HG03442 (cell line): Measurements from ENCODE around the gene HTN3.
A peak's percentile ranks its signal among the peaks of the same experiment; 100 is the strongest.
"Not testable (repeated sequence)": the region's sequence is repeated elsewhere in the genome, so short reads cannot be mapped to it uniquely, and the experiment has no call there.

Experiments
- ATAC-seq: cut with Tn5 transposase; IDR thresholded peaks from one replicate; pipeline ENCODE4 v1.9.1; 2021; ENCODE audit warnings: mild to moderate bottlenecking, moderate library complexity; ENCODE audit not compliant: unreplicated experiment

HTN3 gene

DNA sequence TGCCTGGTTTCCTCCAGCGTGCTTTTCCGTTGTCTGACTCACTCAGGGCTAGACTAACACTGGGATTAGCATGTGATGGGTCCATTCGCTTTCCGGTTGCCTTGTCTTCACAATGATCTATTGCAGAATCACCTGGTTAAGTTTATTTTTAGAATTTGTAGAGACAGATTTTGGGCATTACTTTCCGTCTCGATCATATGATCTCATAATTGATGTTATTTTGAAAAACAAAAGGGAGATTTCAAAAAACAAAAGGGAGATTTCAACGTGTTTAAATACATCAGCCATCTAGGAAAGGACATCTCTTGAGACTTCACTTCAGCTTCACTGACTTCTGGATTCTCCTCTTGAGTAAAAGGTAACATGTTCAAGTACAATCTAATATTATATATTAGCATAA is at the start of gene HTN3:
HTN3 (plus strand) TSS at position 301 of the 400 bp plus-strand sequence. CDS start 2,282 bp downstream, outside the sequence.
- ATAC-seq = not testable (repeated sequence)

DNA sequence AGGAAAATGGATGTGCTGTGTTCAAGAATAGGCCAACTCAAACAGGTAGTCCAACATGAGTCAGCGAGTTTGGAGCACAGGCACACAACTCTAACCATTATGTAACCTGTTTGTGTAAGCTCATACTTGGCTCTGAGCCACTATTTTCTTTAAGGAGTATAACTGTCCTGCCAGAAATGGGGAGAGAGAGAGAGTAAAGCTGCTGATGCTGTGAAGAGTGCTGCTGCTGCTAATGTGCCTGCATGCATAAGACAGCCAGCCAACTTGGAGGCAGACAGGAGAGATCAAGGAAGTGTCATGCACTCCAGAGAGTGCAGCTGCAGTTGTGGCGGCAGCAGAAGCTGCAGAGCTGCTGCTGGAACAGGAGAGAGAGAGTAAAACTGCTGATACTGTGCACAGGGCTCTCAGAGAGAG is 44.2 kb upstream of the HTN3 start:
- ATAC-seq = peak; percentile 57

DNA sequence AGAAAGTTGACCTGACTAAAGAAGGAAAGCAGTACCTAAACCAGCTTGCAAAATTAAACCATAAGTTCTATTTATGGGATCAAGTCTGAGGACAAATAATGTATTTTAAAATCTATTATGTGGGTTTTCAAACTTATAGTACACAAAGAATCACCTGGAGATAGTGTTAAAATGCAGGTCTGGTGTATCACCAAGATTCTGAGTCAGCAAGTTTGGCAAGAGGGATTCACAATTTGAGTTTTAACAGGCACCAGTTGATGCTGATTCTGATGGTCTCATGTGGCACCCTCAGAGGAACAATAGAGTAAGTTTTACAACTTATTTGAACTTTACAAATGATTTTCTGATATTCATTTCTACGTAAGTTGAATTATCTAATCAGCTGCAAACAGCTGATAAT is 41.6 kb upstream of the HTN3 start:
- no peak for ATAC-seq

DNA sequence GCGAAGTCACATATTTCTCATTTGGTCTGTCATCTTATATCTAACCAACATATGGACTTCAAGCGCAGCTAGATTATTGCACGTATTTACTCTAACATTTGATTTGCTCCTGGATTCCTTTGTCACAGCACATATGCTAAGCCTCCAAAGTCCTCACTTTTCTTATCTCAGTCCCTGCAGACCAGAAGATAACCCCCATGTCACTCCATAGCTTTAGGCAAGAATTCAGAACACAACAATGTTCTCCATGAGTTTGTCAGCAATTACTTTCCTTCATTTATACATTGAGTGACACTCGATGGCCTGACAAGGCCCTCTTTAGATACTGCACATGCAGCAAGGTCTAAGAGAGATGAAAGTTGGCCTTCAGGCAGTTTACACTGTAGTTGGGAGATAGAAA is 37.2 kb upstream of the HTN3 start:
- no peak for ATAC-seq

DNA sequence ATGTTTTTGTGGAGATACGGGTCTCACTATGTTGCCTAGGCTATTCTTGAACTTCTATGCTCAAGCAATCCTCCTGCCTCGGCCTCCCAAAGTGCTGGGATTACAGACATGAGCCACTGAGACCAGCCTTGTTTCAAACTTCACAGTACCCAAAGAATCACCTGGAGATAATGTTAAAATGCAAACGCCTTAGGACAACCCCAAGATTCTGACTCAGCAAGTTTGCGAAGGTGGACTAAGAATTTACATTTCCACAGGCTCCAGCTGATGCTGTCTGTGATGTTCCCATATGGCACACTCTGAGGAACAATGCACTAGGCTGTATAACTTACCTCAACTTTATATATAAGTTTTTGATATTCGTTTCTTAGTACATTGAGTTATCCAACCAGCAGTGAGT is 33.5 kb upstream of the HTN3 start:
- no peak for ATAC-seq

DNA sequence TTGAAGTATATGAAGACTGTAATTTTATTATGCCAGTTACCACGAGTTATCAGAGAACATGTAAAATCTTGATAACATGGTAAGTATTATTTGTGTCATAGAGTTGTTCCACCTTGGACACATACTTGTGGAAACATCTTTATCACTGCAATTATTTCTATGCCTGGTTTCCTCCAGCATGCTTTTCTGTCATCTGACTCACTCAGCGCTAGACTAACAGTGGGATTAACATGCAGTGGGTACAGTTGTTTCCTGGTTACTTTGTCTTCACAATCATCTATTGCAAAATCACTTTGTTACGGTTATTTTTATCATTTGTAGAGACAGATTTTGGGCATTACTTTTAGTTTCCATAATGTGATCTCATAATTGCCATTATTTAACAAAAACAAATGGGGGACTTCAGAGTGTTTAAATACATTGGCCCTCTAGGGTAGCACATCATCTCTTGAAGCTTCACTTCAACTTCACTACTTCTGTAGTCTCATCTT is 32.7 kb upstream of the HTN3 start, which contains the start of gene STATH:
STATH (plus strand) TSS at position 441 of the 491 bp plus-strand sequence. CDS start 2,472 bp downstream, outside the sequence.
- no peak for ATAC-seq

DNA sequence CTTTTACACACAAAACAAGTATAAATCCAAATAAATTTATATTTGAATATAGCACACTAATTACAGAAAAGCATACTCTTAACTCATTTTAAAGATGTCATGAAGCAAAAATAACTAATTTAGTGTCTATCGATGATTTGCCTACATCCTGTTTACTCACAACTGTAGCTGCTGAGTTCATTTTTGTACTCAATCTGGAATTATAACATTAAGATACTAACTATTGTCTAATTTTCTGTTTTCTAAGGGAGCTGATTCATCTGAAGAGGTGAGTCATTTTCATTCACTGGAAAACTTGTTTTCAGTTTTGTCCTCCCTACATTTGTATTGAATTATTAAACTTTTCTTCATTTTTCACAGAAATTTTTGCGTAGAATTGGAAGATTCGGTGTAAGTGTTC is 28.8 kb upstream of the HTN3 start:
- peak; percentile 63 for ATAC-seq

DNA sequence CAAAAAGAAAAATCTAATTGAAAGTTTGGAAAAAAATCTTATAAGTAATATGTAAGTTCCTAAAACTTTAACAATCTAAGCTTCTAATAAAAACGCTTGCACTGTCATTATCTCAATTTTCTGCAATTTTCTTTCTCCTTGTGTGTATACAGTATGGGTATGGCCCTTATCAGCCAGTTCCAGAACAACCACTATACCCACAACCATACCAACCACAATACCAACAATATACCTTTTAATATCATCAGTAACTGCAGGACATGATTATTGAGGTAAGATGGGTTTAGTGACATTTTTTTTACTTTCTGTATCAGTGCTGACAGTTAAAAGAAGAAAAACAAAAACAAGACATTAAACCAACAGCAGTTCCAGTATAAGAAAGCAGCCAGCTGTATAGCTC is 27.5 kb upstream of the HTN3 start:
- ATAC-seq = no peak

DNA sequence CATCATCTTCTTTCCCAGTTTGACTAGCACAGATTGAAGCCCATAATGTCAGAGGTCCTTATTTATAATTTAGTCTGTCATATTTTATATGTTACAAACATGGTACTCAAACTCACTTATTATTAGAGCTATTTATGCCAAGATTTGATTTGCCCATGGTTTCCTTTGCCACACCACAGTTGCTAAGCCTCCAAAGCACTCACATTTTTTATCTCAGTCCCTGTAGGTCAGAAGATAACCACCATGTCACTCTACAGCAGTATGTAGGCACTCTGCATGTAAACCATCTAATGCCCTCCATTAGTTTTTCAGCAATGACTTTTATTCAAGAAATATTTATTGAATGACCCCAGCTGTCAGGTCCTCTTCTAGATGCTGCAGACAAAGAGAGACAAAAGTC is 25.8 kb upstream of the HTN3 start:
- ATAC-seq = no peak

DNA sequence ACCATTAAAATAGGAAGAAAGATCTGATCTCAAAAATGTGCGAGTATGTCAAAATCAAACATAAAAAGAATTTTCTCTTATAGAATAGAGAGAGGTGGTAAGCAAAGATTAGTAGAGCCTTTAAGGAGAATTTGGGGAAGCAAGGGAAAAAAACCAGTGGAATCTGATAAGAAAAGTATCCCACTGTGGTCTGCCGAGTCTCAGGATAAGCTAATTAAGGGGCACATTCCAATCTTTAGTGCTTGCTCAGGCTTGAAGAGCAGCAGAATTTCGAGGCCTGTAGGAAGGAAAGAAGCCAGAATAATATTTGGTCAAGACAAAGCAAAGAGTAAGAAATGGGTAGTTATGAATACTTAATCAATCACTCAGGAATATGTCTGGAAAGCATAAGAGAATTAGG is 19.5 kb upstream of the HTN3 start:
- no peak for ATAC-seq

DNA sequence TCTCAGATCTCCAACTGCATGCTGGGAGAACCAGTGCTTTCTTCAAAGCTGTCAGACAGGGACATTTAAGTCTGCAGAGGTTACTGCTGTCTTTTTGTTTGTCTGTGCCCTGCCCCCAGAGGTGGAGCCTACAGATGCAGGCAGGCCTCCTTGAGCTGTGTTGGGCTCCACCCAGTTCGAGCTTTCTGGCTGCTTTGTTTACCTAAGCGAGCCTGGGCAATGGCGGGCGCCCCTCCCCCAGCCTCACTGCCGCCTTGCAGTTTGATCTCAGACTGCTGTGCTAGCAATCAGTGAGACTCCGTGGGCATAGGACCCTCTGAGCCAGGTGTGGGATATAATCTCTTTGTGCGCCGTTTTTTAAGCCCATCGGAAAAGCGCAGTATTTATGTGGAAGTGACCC is 9.3 kb upstream of the HTN3 start:
- not testable (repeated sequence) for ATAC-seq

DNA sequence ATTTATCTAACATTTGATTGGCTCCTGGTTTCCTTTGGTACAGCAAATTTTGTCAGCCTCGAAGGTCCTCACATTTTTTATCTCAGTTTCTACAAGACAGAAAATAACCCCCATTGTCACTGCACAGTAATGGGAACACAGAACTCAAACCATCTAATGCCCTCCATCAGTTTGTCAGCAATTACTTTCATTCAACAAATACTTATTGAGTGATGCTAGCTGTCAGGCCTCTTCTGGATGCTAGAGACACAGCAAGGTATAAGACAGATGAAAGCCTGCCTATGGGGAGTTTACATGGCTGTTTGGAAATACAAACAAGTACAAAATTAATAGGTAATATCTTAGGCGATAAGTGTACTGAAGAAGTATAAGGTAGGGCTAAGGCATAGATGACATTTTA is 5.0 kb upstream of the HTN3 start:
- no peak for ATAC-seq

DNA sequence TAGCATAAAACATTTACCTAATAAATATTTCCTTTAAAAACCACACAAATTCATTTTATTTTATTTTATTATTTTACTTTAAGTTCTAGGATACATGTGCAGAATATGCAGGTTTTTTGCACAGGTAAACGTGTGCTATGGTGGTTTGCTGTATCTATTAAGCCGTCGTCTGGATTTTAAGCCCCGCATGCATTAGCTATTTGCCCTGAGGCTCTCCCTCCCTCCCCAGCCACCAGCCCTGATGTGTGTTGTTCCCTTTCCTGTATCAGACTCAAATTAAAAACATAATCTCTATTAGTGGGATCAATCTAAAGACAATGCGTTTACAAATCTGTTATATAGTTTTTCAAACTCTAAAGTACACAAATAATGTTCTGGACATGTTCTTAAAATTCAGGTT is 1.2 kb upstream of the HTN3 start:
- ATAC-seq = no peak

DNA sequence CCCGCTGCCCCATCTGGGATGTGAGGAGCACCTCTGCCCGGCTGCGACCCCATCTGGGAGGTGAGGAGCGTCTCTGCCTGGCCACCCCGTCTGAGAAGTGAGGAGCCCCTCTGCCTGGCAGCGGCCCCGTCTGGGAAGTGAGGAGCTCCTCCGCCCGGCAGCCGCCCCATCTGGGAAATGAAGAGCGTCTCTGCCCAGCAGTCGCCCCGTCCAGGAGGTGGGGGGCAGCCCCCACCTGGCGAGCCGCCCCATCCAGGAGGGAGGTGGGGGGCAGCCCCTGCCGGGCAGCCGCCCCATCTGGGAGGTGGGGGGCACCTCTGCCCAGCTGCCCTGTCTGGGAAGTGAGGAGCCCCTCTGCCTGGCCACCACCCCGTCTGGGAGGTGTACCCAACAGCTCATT is 9.3 kb downstream of the HTN3 start:
- not testable (repeated sequence) for ATAC-seq

DNA sequence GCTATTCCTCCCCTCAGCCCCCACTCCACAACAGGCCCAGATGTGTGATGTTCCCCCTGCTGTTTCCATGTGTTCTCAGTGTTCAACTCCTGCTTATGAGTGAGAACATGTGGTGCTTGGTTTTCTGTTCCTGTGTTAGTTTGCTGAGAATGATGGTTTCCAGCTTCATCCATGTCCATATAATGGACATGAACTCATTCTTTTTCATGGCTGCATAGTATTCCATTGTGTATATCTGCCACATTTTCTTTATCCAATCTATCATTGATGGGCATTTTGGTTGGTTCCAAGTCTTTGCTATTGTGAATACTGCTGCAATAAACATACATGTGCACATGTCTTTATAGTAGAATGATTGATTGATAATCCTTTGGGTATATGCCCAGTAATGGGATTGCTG is 11.7 kb downstream of the HTN3 start:
- not testable (repeated sequence) for ATAC-seq

DNA sequence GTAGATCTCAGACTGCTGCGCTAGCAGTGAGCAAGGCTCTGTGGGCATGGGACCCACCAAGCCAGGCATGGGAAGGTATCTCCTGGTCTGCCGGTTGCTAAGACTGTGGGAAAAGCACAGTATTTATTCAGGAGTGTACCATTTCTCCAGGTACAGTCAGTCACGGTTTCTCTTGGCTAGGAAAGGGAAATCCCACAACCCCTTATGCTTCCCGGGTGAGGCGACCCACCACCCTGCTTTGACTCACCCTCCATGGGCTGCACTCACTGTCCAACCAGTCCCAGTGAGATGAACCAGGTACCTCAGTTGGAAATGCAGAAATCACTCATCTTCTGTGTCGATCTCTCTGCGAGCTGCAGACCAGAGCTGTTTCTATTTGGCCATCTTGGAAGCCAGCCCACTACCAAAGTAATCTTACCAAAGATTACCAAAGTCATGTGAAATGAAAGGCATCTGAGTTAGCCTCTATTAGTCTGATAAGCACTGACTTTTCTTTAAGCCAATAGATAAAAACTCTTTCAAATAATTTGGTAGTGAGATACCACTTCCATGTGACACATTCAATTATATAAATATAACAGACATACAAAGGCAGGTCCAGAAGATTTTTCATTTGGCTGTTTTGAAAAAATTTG is 13.5 kb downstream of the HTN3 start:
- ATAC-seq = no peak

DNA sequence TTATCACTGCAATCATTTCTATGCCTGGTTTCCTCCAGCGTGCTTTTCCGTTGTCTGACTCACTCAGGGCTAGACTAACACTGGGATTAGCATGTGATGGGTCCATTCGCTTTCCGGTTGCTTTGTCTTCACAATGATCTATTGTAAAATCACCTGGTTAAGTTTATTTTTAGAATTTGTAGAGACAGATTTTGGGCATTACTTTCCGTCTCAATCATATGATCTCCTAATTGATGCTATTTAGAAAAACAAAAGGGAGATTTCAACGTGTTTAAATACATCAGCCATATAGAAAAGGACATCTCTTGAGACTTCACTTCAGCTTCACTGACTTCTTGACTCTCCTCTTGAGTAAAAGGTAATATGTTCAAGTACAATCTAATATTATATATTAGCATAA is 21.9 kb downstream of the HTN3 start, which contains the start of gene HTN1:
HTN1 (plus strand) TSS at position 301 of the 400 bp plus-strand sequence. CDS start 2,639 bp downstream, outside the sequence.
- ATAC-seq = not testable (repeated sequence)

DNA sequence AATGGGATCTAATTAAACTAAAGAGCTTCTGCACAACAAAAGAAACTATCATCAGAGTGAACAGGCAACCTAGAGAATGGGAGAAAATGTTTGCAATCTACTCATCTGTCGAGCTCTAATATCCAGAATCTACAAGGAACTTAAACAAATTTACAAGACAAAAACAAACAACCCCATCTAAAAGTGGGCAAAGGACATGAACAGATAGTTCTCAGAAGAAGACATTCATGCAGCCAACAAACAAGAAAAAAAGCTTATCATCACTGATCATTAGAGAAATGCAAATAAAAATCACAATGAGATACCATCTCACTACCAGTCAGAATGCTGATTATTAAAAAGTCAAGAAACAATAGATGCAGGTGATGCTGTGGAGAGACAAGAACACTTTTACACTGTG is 28.3 kb downstream of the HTN3 start:
- not testable (repeated sequence) for ATAC-seq

DNA sequence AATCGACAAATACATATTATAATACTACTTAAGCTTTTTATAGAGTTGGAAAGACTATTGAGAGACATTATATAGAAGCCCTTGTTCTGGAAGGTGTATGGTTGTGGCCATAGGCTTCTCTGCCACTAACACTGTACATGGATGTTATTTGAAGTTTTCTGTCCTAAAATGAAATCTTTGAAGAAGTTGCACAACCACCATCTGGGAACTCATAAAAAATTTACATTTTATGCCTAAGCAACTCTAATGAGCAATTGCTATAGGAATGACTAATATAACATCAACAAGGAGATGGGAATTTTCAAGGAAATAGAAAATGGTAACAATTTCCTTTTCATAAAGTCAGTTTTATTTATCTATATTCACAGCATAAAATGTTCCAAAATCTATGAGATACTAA is 29.4 kb downstream of the HTN3 start:
- no peak for ATAC-seq

DNA sequence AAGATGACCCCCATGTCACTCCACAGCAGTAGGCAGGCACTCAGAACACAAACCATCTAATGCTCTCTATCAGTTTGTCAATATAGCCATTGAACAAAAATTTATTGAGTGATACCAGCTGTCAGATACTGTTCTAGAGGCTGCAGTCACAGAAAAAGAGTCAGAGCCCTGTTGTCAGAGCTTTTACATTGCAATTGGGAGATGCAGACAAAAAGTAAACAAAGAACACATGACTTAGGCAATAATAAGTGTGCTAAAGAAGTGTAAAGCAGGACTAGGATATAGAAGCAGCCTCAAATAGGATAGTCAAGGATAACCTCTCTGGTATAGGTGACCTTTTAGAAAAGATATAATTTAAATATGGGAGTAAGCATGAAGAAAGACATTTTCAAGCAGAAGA is 30.9 kb downstream of the HTN3 start:
- ATAC-seq = no peak

DNA sequence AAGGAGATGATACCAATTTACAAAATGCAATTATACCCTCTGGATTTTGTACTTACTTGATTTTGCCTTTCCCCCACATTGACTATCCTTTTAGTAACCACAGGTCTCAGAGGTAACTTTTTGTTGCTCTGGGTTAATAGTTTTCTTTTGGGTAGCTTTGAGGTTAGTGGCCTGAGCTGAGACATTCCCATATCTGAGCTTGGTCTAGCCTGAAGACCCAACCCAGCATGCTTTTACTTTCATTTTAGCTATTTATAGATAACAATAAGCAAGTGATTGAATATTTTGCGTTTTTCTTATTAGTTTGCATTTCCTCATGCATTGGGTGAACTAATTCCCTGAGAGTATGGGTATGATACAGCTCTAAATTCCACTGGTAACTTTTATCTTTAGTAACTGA is 33.7 kb downstream of the HTN3 start:
- ATAC-seq = peak; percentile 88

DNA sequence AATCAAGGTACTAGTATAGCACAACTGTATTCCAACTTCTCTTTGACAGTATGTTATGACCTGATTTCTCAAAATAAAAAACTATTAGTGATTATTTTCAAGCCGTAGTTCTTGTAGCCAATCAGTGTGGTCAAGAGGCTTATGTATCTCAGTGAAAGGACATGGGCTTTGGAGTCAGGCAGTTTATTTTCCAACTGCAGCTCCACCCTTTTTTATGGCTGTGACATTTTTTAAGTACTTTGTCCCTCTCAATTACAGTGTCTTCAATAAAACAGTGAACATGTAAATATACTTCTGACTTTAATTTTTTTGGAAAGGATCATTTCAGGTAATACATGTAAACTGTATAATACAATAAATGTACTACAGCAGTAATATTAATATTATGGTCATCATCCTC is 51.9 kb downstream of the HTN3 start:
- ATAC-seq = no peak
